Psoas muscle (tissue), 8 donors: ENCODE data around the gene SRSF9. TPM values are rescaled to one million over a fixed set of nuclear protein-coding genes. Genes with fewer than 3 reads are reported as not detected.

Experiments
- ATAC-seq, 4 donors: fragments of 200-7000 bp; cut with Tn5 transposase; one replicate each; pipeline ENCODE4 v1.9.1; 2020; ENCODE audit warnings: moderate library complexity in 3 of 4, mild to moderate bottlenecking in 2 of 4
- DNase-seq, 2 donors: peaks; one replicate each; pipeline ENCODE4 v3.0.0-alpha.2; 2020
- H3K27ac ChIP-seq: fragments of 200-600 bp; one replicate; pipeline ENCODE4 v1.8.0; 2022
- H3K27me3 ChIP-seq, 3 donors: fragments of 200-600 bp in 1 of 3; one replicate each; pipeline versions ENCODE4 v1.6.1 to v1.8.0; 2013 to 2022; ENCODE audit warnings: low read length in 2 of 3, mild to moderate bottlenecking in 2 of 3, moderate library complexity in 1 of 3; ENCODE audit not compliant: insufficient read depth in 3 of 3
- H3K36me3 ChIP-seq, 2 donors: fragments of 200-600 bp in 1 of 2; one replicate each; pipeline versions ENCODE4 v1.6.1 to v1.8.0; 2013 to 2022; ENCODE audit warnings: low read depth in 1 of 2, mild to moderate bottlenecking in 1 of 2, moderate library complexity in 1 of 2; ENCODE audit not compliant: insufficient read depth in 1 of 2
- H3K4me1 ChIP-seq: fragments of 200-600 bp; one replicate; pipeline ENCODE4 v1.8.0; 2022
- H3K4me3 ChIP-seq: fragments of 200-600 bp; one replicate; pipeline ENCODE4 v1.8.0; 2022; ENCODE audit warnings: mild to moderate bottlenecking
- H3K9me3 ChIP-seq: fragments of 200-600 bp; one replicate; pipeline ENCODE4 v1.8.0; 2022
- CTCF ChIP-seq: fragments of 200-600 bp; IDR thresholded peaks from one replicate; pipeline ENCODE4 v1.8.0; 2022; ENCODE audit warnings: antibody characterized with exemption
- WGBS, 3 donors: extraction: QIAGEN DNeasy Blood & Tissue Kit; methylation state at CpG; one replicate each; pipeline versions ENCODE4 v1.1.6 to v1.1.7; 2013; 5-methylcytosine and 5-hydroxymethylcytosine counted together
- intact Hi-C, 2 donors: fragments of 100-400 bp; cut with DNase I; formaldehyde crosslinking; loops; one replicate each; pipeline versions ENCODE4 v1.11.0 to v1.14.2; 2022
- polyA plus RNA-seq, 3 donors: library from polyadenylated mRNA; stranded (reverse); fragments of 200-250 nt; gene quantifications; one replicate each; pipeline ENCODE4 v1.2.3, GENCODE V29; 2013
- total RNA-seq, 4 donors: library from RNA; stranded (reverse); fragmentation: NEBNext Ultra II Directional in 2 of 4; extraction: Animal tissue kit (Norgen Biotek cat#: 25700) in 2 of 4; gene quantifications; one replicate each; pipeline versions ENCODE4 v1.2.1 to v1.2.4, GENCODE V29; 2021 to 2023
- donor health status: healthy with polysubstance abuse.
- donor health status: DM: no; HTN: no; CAD: no; lungs with moderate emphysema.
- donor health status: Bipolar disorder and iron deficiency.
- donor health status: healthy.
- donor health status: DM: yes; HTN: yes; CAD: no.
- donor health status: DM: no; HTN: no; CAD: no.
- donor health status: DM: no; HTN: no; CAD: no.
- donor health status: DM: yes; HTN: yes; CAD: no.

The SRSF9 gene
- total and polyA plus RNA-seq, 7 donors: 24.9 to 53.8 (median 33.8) TPM

DNA sequence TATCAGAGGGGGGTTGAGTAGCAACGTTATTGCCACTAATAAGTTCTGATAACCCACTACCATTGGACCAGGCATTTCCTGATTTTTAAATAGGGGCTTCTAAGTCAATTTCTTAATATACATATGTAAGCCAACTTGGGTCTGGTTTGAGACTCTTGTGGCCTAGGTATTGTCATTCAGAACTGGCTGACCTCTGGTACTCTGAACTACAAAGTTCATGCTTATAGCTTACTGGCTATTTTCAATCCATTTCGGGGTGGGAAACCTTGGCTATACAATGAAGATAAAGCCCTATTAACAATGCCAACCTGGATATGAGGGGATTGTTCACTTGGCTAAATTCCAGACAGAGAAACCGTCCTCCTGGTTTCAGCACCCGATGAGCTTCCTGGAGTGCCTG is 35.0 kb upstream of the SRSF9 start:
- no peak for TF ChIP-seq CTCF
- H3K4me3 ChIP-seq: no peak overlapping the region
- H3K27ac ChIP-seq: no peak overlapping the region
- no peaks in the 10 kb centered on the region for H3K4me1 ChIP-seq
- H3K36me3 ChIP-seq: peaks cover 7 to 87% of the 10 kb centered on the region in 2 donors
- no peaks in the 10 kb centered on the region for H3K27me3 ChIP-seq
- no peak for DNase-seq
- no peak for ATAC-seq
- intact Hi-C loops: no loop called here
- 70 to 79% (median 76%) methylated on average over 4 of the region's 4 CpGs for WGBS, 3 donors
- no peaks in the 10 kb centered on the region for H3K9me3 ChIP-seq

DNA sequence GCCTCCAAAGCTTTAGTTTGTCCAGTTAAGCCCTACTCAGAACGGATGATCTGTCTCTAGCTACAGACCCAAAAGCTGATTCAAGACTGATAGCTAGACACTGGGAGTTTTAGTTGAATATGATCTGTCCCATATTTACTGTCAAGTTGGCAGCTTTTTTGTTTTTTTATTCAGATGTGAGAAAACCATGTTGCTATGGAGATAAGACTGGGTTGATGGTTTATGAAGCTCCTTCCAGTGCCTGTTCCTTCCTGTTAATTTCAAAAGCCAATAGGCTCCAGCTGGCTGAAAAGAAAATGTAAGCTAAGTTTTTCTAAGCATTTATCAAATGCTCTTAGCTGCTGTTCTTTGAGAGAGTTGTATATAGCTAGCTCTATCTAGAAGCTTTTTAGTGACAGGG is 31.0 kb upstream of the SRSF9 start:
- peaks cover 9 to 77% of the 10 kb centered on the region in 2 donors for H3K36me3 ChIP-seq
- 65 to 88% (median 84%) methylated on average over 1 of the region's 1 CpG for WGBS, 3 donors
- no peak for DNase-seq
- TF ChIP-seq CTCF: no peak
- ATAC-seq: no peak
- H3K27ac ChIP-seq: no peak overlapping the region
- intact Hi-C loops: no loop called here
- no peak overlapping the region for H3K4me3 ChIP-seq
- H3K27me3 ChIP-seq: no peaks in the 10 kb centered on the region
- H3K4me1 ChIP-seq: peaks cover 14% of the 10 kb centered on the region
- no peaks in the 10 kb centered on the region for H3K9me3 ChIP-seq

DNA sequence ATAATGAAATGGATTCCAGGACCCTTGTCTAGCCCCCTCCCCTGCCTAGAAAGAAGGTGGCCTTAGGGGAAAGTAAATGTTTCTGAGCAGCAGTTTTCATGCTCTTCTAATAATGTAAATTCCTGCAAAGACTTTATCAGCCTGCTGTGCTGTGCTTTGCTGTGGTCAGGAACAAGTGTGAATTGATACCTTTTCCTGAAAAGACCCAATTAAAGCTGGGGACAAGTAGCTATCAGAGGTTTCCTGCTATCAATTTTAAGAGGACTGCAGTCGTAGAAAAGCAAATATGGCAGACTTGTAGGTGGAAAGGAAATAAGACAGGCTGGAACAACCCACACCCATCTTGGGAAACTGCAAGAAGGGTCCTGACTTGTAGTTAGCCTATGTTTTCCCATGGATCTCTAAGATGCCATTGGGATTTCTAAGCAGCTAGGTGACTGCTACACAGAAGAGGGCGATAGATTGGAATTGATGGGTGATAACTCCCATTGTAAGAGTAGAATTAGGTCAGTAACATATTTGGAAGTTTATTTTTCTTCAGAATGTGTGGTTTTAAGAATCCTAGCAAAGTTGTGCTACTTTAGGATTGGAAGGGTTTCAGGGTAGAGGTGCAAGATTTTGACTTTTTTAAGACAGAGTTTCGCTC is 29.4 kb upstream of the SRSF9 start:
- intact Hi-C loops: loop anchor here in 1 of 2 donors (5.0 kb wide), 1 partner anchor 83 kb away; the partner anchor contains the start of gene POP5

DNA sequence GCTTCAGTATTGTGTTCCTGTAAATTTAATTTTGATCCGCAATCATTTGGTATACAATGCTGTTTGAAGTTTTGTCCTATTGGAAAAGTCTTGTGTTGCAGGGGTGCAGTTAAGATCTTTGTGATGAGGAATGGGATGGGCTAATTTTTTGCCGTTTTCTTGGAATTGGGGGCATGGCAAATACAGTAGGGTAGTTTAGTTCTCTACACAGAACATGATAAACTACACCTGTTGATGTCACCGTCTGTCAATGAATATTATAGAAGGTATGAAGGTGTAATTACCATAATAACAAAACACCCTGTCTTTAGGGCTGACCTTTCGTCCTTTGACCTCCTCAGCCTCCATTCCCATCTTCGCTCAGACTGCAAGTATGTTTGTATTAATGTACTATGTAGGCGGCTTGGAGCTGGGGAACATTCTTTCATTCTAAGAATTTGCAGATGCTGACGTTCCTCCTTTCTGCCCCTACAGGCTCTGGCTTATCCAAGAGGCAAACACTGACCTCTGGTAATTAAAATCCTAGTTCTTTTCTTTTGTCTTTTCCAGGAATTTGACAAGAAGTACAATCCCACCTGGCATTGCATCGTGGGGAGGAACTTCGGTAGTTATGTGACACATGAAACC is 28.1 kb upstream of the SRSF9 start:
- no peak for ATAC-seq
- peak overlapping the region; percentile 99 for H3K4me3 ChIP-seq
- TF ChIP-seq CTCF: no peak
- intact Hi-C loops: loop anchor here in 1 of 2 donors (5.0 kb wide), 1 partner anchor 85 kb away; the partner anchor contains the start of gene POP5
- peaks cover 9 to 50% of the 10 kb centered on the region in 2 donors for H3K36me3 ChIP-seq
- no peaks in the 10 kb centered on the region for H3K9me3 ChIP-seq
- DNase-seq: no peak
- peaks cover 21% of the 10 kb centered on the region for H3K4me1 ChIP-seq
- WGBS, 3 donors: 14 to 31% (median 17%) methylated on average over 9 of the region's 9 CpGs
- no peaks in the 10 kb centered on the region for H3K27me3 ChIP-seq
- no peak overlapping the region for H3K27ac ChIP-seq

More for the DNA sequence above, 29.4 kb upstream of the SRSF9 start:
- H3K4me1 ChIP-seq: peaks cover 21% of the 10 kb centered on the region
- H3K9me3 ChIP-seq: no peaks in the 10 kb centered on the region
- ATAC-seq: no peak
- no peak overlapping the region for H3K4me3 ChIP-seq
- no peak for DNase-seq
- no peak overlapping the region for H3K27ac ChIP-seq
- peaks cover 9 to 63% of the 10 kb centered on the region in 2 donors for H3K36me3 ChIP-seq
- no peaks in the 10 kb centered on the region for H3K27me3 ChIP-seq
- WGBS, 3 donors: 84 to 89% (median 85%) methylated on average over 3 of the region's 3 CpGs
- TF ChIP-seq CTCF: no peak
